HG03521 (cell line): ENCODE data around the gene OR9K2.
"Not testable (repeated sequence)": the region's sequence is repeated elsewhere in the genome, so short reads cannot be mapped to it uniquely, and the experiment has no call there.

Experiments used
- ATAC-seq: cut with Tn5 transposase; IDR thresholded peaks from one replicate; pipeline ENCODE4 v1.9.1; 2021; ENCODE audit warnings: mild to moderate bottlenecking, moderate library complexity; ENCODE audit not compliant: unreplicated experiment

The OR9K2 gene

GRCh38 chr12:55126106-55126505 is at the start of gene OR9K2:
OR9K2 (plus strand) TSS chr12:55126406; CDS start chr12:55129835, 3,429 bp downstream.
- no peak for ATAC-seq

- ATAC-seq: no peak
Measured at GRCh38 chr12:55092579-55092978, 33.6 kb upstream of the OR9K2 start.

GRCh38 chr12:55112378-55112875 is 13.8 kb upstream of the OR9K2 start:
- ATAC-seq: no peak

- ATAC-seq: no peak
Measured at GRCh38 chr12:55116152-55116551, 10.1 kb upstream of the OR9K2 start.

- no peak for ATAC-seq
Measured at GRCh38 chr12:55132816-55133215, 6.6 kb downstream of the OR9K2 start.

- peak; percentile 45 for ATAC-seq
Measured at GRCh38 chr12:55142669-55143565, 16.7 kb downstream of the OR9K2 start.

GRCh38 chr12:55143566-55143870 is 17.3 kb downstream of the OR9K2 start:
- ATAC-seq: no peak

GRCh38 chr12:55167010-55167640 is 40.9 kb downstream of the OR9K2 start:
- not testable (repeated sequence) for ATAC-seq

GRCh38 chr12:55171445-55171844 is 45.2 kb downstream of the OR9K2 start:
- ATAC-seq: no peak

- not testable (repeated sequence) for ATAC-seq
Measured at GRCh38 chr12:55171846-55172245, 45.6 kb downstream of the OR9K2 start.

GRCh38 chr12:55172686-55173085 is 46.5 kb downstream of the OR9K2 start:
- ATAC-seq: no peak

GRCh38 chr12:55173456-55173855 is 47.2 kb downstream of the OR9K2 start:
- no peak for ATAC-seq
